Neural cell (in vitro differentiated cells): ENCODE results near the gene TMEM202.

Source experiments
- CTCF ChIP-seq: fragments of 450-650 bp; IDR thresholded peaks from 2 replicates; pipeline ENCODE4 v1.5.1; 2014; ENCODE audit warnings: antibody characterized with exemption, mild to moderate bottlenecking, moderate library complexity; ENCODE audit not compliant: poor library complexity, severe bottlenecking
- EP300 ChIP-seq: fragments of 450-650 bp; conservative IDR thresholded peaks from 2 replicates; pipeline ENCODE4 v1.6.1; 2014; ENCODE audit warnings: antibody characterized with exemption, mild to moderate bottlenecking, moderate library complexity; ENCODE audit not compliant: poor library complexity, severe bottlenecking
- EZH2 ChIP-seq: fragments of 200-600, 300-800 bp; shearing (Covaris generic), sonication (generic); IDR thresholded peaks from 2 replicates; pipeline ENCODE4 v1.6.1; 2014; ENCODE audit warnings: antibody characterized with exemption, low read length, borderline replicate concordance, mild to moderate bottlenecking; ENCODE audit not compliant: insufficient read depth, poor library complexity, severe bottlenecking
- MXI1 ChIP-seq: fragments of 450-650 bp; conservative IDR thresholded peaks from 2 replicates; pipeline ENCODE4 v1.6.1; 2014; ENCODE audit warnings: antibody characterized with exemption, mild to moderate bottlenecking; ENCODE audit not compliant: poor library complexity, severe bottlenecking
- POLR2AphosphoS5 ChIP-seq: IDR thresholded peaks from 2 replicates; pipeline ENCODE4 v1.6.1; 2012
- RAD21 ChIP-seq: fragments of 450-650 bp; conservative IDR thresholded peaks from 2 replicates; pipeline ENCODE4 v1.6.1; 2014; ENCODE audit warnings: antibody characterized with exemption, mild to moderate bottlenecking, moderate library complexity
- REST ChIP-seq: IDR thresholded peaks from 2 replicates; pipeline ENCODE4 v1.6.1; 2012; ENCODE audit warnings: borderline replicate concordance
- TAF1 ChIP-seq: IDR thresholded peaks from 2 replicates; pipeline ENCODE4 v1.6.1; 2012; ENCODE audit warnings: low read depth

GRCh38 chr15:72411111-72411510, 13.0 kb downstream of the TMEM202 start:
- no peak for TF ChIP-seq CTCF
- no peak for TF ChIP-seq EP300
- no peak for TF ChIP-seq EZH2
- no peak for TF ChIP-seq TAF1
- no peak for TF ChIP-seq POLR2AphosphoS5
- TF ChIP-seq REST, result no peak
- no peak for TF ChIP-seq RAD21
- TF ChIP-seq MXI1, result no peak
